Gastrocnemius medialis (tissue), 4 donors: ENCODE measurements around the gene FAM229A. TPM values are rescaled to one million over a fixed set of nuclear protein-coding genes. Genes with fewer than 3 reads are reported as not detected.
"Not testable (repeated sequence)": the region's sequence is repeated elsewhere in the genome, so short reads cannot be mapped to it uniquely, and the experiment has no call there.

Experiments
- ATAC-seq, 2 donors: fragments of 150-250 bp; one replicate each; pipeline ENCODE4 v1.9.1; 2016
- DNase-seq, 2 donors: peaks; one replicate each; pipeline ENCODE4 v3.0.0-alpha.2; 2019
- H3K27ac ChIP-seq, 4 donors: fragments of 200-600 bp; sonication (generic); 1 replicate in 1 of 4; 2 replicates in 3 of 4; pipeline ENCODE4 v1.5.1; 2016 to 2018; ENCODE audit warnings: mild to moderate bottlenecking in 2 of 4, moderate library complexity in 1 of 4
- H3K27me3 ChIP-seq, 3 donors: fragments of 200-600 bp; sonication (generic) in 2 of 3; 1 replicate in 1 of 3; 2 replicates in 2 of 3; pipeline versions ENCODE4 v1.5.1 to v1.6.0; 2016 to 2019; ENCODE audit warnings: mild to moderate bottlenecking in 1 of 3, moderate library complexity in 1 of 3
- H3K36me3 ChIP-seq, 2 donors: fragments of 200-600 bp; sonication (generic) in 1 of 2; one replicate each; pipeline ENCODE4 v1.5.1; 2017 to 2018
- H3K4me1 ChIP-seq, 2 donors: fragments of 200-600 bp; sonication (generic) in 1 of 2; one replicate each; pipeline ENCODE4 v1.5.1; 2016 to 2017; ENCODE audit warnings: mild to moderate bottlenecking in 2 of 2
- H3K4me3 ChIP-seq, 4 donors: fragments of 200-600 bp; sonication (generic) in 3 of 4; 1 replicate in 1 of 4; 2 replicates in 3 of 4; pipeline ENCODE4 v1.5.1; 2016 to 2019; ENCODE audit warnings: mild to moderate bottlenecking in 2 of 4
- H3K9me3 ChIP-seq, 3 donors: fragments of 200-600 bp; sonication (generic) in 2 of 3; 1 replicate in 1 of 3; 2 replicates in 2 of 3; pipeline ENCODE4 v1.5.1; 2016 to 2019
- CTCF ChIP-seq, 5 experiments: fragments of 450-650 bp in 3 of 5; fragments of 200-600 bp in 2 of 5; sonication (generic) in 2 of 5; IDR thresholded peaks in 4 of 5; conservative IDR thresholded peaks in 1 of 5; 1 replicate in 4 of 5; 2 replicates in 1 of 5; pipeline ENCODE4 v1.5.1; 2016 to 2019; ENCODE audit warnings: antibody characterized with exemption in 5 of 5, mild to moderate bottlenecking in 3 of 5, moderate library complexity in 3 of 5
- POLR2A ChIP-seq, 2 donors: fragments of 450-650 bp; IDR thresholded peaks; one replicate each; pipeline ENCODE4 v1.6.1; 2017; ENCODE audit warnings: antibody characterized with exemption in 2 of 2, mild to moderate bottlenecking in 2 of 2, moderate library complexity in 2 of 2
- in situ Hi-C, 4 donors: fragments of 200-750 bp; cut with MboI; loops; one replicate each; pipeline versions ENCODE4 v1.15.0 to v1.8.0; 2017; ENCODE audit warnings: low sequenced_read_pairs in 4 of 4
- intact Hi-C: fragments of 100-400 bp; cut with DNase I; formaldehyde crosslinking; loops from one replicate; pipeline ENCODE4 v1.15.1; 2023; ENCODE audit warnings: low total_unique reads
- total RNA-seq, 4 donors: library from RNA; depleted of rRNA; stranded (reverse); fragments of >200 nt; gene quantifications; one replicate each; pipeline versions ENCODE4 v1.1.0 to v1.2.3, GENCODE V29; 2016

The FAM229A gene
- total RNA-seq, 4 donors from 2014 or later: 0.81 to 13.4 (median 2.0) TPM

GRCh38 chr1:32357614-32358013 lies 4.7 kb downstream of the FAM229A start:
- in situ Hi-C loops (no loop called here), intact Hi-C loops (no loop called here)
- Histone ChIP-seq H3K9me3 (no peaks in the 10 kb centered on the region), H3K27ac (no peak overlapping the region), H3K27me3 (no peaks in the 10 kb centered on the region), H3K36me3 (peaks cover 0 to 8% of the 10 kb centered on the region in 2 donors), H3K4me1 (peaks cover 23 to 24% of the 10 kb centered on the region in 2 donors), H3K4me3 (no peak overlapping the region)
- no peak for DNase-seq
- ATAC-seq: no peak
- TF ChIP-seq CTCF (IDR thresholded peaks at IDR 0.05 in 4 of 5, conservative IDR thresholded peaks at IDR 0.05 in 1 of 5): no peak
- no peak for TF ChIP-seq POLR2A (IDR thresholded peaks at IDR 0.05)

GRCh38 chr1:32356478-32356877 lies 5.8 kb downstream of the FAM229A start:
- no peak for DNase-seq
- Histone ChIP-seq H3K36me3 (peaks cover 0 to 8% of the 10 kb centered on the region in 2 donors), H3K9me3 (no peaks in the 10 kb centered on the region), H3K4me3 (no peak overlapping the region), H3K27ac (no peak overlapping the region), H3K27me3 (no peaks in the 10 kb centered on the region), H3K4me1 (peaks cover 20 to 22% of the 10 kb centered on the region in 2 donors)
- TF ChIP-seq POLR2A (IDR thresholded peaks at IDR 0.05) (no peak), CTCF (IDR thresholded peaks at IDR 0.05 in 4 of 5, conservative IDR thresholded peaks at IDR 0.05 in 1 of 5) (no peak)
- in situ Hi-C loops (no loop called here), intact Hi-C loops (no loop called here)
- ATAC-seq: no peak

GRCh38 chr1:32355778-32356177 lies 6.5 kb downstream of the FAM229A start:
- H3K9me3 ChIP-seq, DNase-seq, H3K27me3 ChIP-seq, intact Hi-C loops, ATAC-seq, H3K36me3 ChIP-seq, H3K4me3 ChIP-seq, in situ Hi-C loops, H3K27ac ChIP-seq: not testable (repeated sequence)
- H3K4me1 ChIP-seq: peaks cover 19 to 22% of the 10 kb centered on the region in 2 donors

- Histone ChIP-seq H3K9me3 (no peaks in the 10 kb centered on the region), H3K4me3 (no peak overlapping the region), H3K36me3 (peaks cover 0 to 8% of the 10 kb centered on the region in 2 donors), H3K27me3 (no peaks in the 10 kb centered on the region), H3K4me1 (peaks cover 19 to 24% of the 10 kb centered on the region in 2 donors), H3K27ac (peak overlapping the region in 3 of 4 donors; percentile 91 to 95 (median 95))
- in situ Hi-C loops: no loop called here
- DNase-seq: no peak
- ATAC-seq: no peak
- no peak for TF ChIP-seq POLR2A (IDR thresholded peaks at IDR 0.05)
- no peak for TF ChIP-seq CTCF (IDR thresholded peaks at IDR 0.05 in 4 of 5, conservative IDR thresholded peaks at IDR 0.05 in 1 of 5)
- intact Hi-C loops: no loop called here
Observed at GRCh38 chr1:32353886-32354570, 8.3 kb downstream of the FAM229A start.

GRCh38 chr1:32353431-32353830 lies 8.9 kb downstream of the FAM229A start:
- intact Hi-C loops: no loop called here
- Histone ChIP-seq H3K4me1 (peaks cover 19 to 24% of the 10 kb centered on the region in 2 donors), H3K9me3 (no peaks in the 10 kb centered on the region), H3K27me3 (no peaks in the 10 kb centered on the region), H3K4me3 (no peak overlapping the region), H3K36me3 (peaks cover 0 to 8% of the 10 kb centered on the region in 2 donors), H3K27ac (peak overlapping the region; percentile 82 to 95 (median 93))
- DNase-seq (no peak), ATAC-seq (no peak)
- in situ Hi-C loops: no loop called here
- no peak for TF ChIP-seq CTCF (IDR thresholded peaks at IDR 0.05 in 4 of 5, conservative IDR thresholded peaks at IDR 0.05 in 1 of 5)
- TF ChIP-seq POLR2A (IDR thresholded peaks at IDR 0.05): no peak
